Neural progenitor cell (in vitro differentiated cells): Measurements from ENCODE around the gene GPS1. TPM values are rescaled to one million over a fixed set of nuclear protein-coding genes. Genes with fewer than 3 reads are reported as not detected.

Experiments used
- DNase-seq: peaks from one replicate; pipeline ENCODE4 v3.0.0-alpha.2; 2016; ENCODE audit warnings: low spot score
- H2AFZ ChIP-seq: fragments of 200-600 bp; sonication (generic); replicated peaks from 2 replicates; pipeline ENCODE4 v1.6.1; 2016; ENCODE audit warnings: antibody characterized with exemption
- H3F3A ChIP-seq: fragments of 200-600 bp; sonication (generic); 2 replicates; pipeline ENCODE4 v1.6.1; 2016; ENCODE audit warnings: antibody characterized with exemption, low read depth
- H3K27ac ChIP-seq: fragments of 200-600 bp; sonication (generic); 2 replicates; pipeline ENCODE4 v1.5.1; 2016; ENCODE audit warnings: mild to moderate bottlenecking
- H3K27me3 ChIP-seq: fragments of 200-600 bp; sonication (generic); 2 replicates; pipeline ENCODE4 v1.6.1; 2016; ENCODE audit warnings: mild to moderate bottlenecking, moderate library complexity
- H3K36me3 ChIP-seq: fragments of 200-600 bp; sonication (generic); 2 replicates; pipeline ENCODE4 v1.5.1; 2016
- H3K4me1 ChIP-seq: fragments of 200-600 bp; sonication (generic); 2 replicates; pipeline ENCODE4 v1.6.1; 2016; ENCODE audit warnings: mixed run types
- H3K4me2 ChIP-seq: fragments of 200-600 bp; sonication (generic); 2 replicates; pipeline ENCODE4 v1.6.1; 2016
- H3K4me3 ChIP-seq: fragments of 200-600 bp; sonication (generic); 2 replicates; pipeline ENCODE4 v1.5.1; 2016
- H3K79me2 ChIP-seq: fragments of 200-600 bp; sonication (generic); 2 replicates; pipeline ENCODE4 v1.6.1; 2016; ENCODE audit warnings: low read depth
- H3K9ac ChIP-seq: fragments of 200-600 bp; sonication (generic); 2 replicates; pipeline ENCODE4 v1.6.1; 2016
- H3K9me3 ChIP-seq: fragments of 200-600 bp; sonication (generic); 2 replicates; pipeline ENCODE4 v1.5.1; 2016; ENCODE audit warnings: low read depth
- H4K20me1 ChIP-seq: fragments of 200-600 bp; sonication (generic); 2 replicates; pipeline ENCODE4 v1.6.1; 2016; ENCODE audit warnings: low read depth
- H3K27ac Mint-ChIP-seq: 3 replicates; pipeline ENCODE4 v1.8.0; 2021; ENCODE audit warnings: mixed read lengths
- H3K27me3 Mint-ChIP-seq: 2 replicates; pipeline ENCODE4 v1.8.0; 2022; ENCODE audit warnings: low read depth, mild to moderate bottlenecking, inconsistent platforms, moderate library complexity, mixed read lengths; ENCODE audit not compliant: insufficient read depth
- H3K36me3 Mint-ChIP-seq: 3 replicates; pipeline ENCODE4 v1.8.0; 2021; ENCODE audit warnings: mixed read lengths
- H3K4me1 Mint-ChIP-seq: 3 replicates; pipeline ENCODE4 v1.8.0; 2021; ENCODE audit warnings: mixed read lengths
- H3K4me3 Mint-ChIP-seq: 3 replicates; pipeline ENCODE4 v1.8.0; 2021; ENCODE audit warnings: mild to moderate bottlenecking, moderate library complexity, mixed read lengths
- H3K9me3 Mint-ChIP-seq: 3 replicates; pipeline ENCODE4 v1.8.0; 2020; ENCODE audit warnings: mixed read lengths
- EZH2 ChIP-seq: fragments of 200-600 bp; sonication (generic); IDR thresholded peaks from 2 replicates; pipeline ENCODE4 v1.6.1; 2017; ENCODE audit warnings: antibody characterized with exemption, mild to moderate bottlenecking, moderate library complexity
- EZH2phosphoT487 ChIP-seq: fragments of 200-600 bp; sonication (generic); IDR thresholded peaks from 2 replicates; pipeline ENCODE4 v1.6.1; 2017; ENCODE audit warnings: antibody characterized with exemption
- total RNA-seq: library from RNA; depleted of rRNA; stranded (reverse); fragments of >200 nt; gene quantifications from 2 replicates; pipeline ENCODE4 v1.2.3, GENCODE V29; 2015; ENCODE audit warnings: low replicate concordance
- TF ChIP-seq, protein P1 (sequence below): fragments of 200-600 bp; sonication (generic); IDR thresholded peaks from 2 replicates; pipeline ENCODE4 v1.5.1; 2017; ENCODE audit warnings: antibody characterized with exemption, mild to moderate bottlenecking

Gene GPS1
- total RNA-seq, 1 donor from 2014 or later = 86.6 TPM

DNA sequence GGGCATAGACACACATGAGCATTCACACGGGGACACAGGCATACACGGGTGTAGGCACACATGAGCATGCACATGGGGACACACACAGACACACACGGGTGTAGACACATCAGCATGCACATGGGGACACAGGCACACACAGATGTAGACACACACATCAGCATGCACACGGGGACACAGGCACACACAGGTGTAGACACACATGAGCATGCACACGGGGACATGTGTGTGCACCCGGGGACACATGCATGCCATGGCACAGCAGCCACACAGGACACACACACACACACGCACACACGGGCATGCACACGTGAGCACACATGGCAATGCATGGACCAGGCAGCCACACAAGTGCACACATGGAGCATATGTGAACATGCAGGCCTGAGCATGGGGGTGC lies 9.0 kb upstream of the GPS1 start:
- H3K4me2 ChIP-seq = no peak overlapping the region
- no peaks in the 10 kb centered on the region for H3K36me3 ChIP-seq
- peak overlapping the region; percentile 33 for H3K4me3 Mint-ChIP-seq
- no peak overlapping the region for H3K4me3 ChIP-seq
- peaks cover 12% of the 10 kb centered on the region for H3K27me3 Mint-ChIP-seq
- peaks cover 8% of the 10 kb centered on the region for H3F3A ChIP-seq
- H3K27ac Mint-ChIP-seq = peak overlapping the region; percentile 21
- peaks cover 5% of the 10 kb centered on the region for H3K36me3 Mint-ChIP-seq
- no peaks in the 10 kb centered on the region for H3K4me1 ChIP-seq
- H3K79me2 ChIP-seq = no peaks in the 10 kb centered on the region
- H3K9ac ChIP-seq = no peak overlapping the region
- H3K27me3 ChIP-seq = no peaks in the 10 kb centered on the region
- TF ChIP-seq EZH2 (no peak), EZH2phosphoT487 (no peak)
- TF ChIP-seq, protein P1, sequence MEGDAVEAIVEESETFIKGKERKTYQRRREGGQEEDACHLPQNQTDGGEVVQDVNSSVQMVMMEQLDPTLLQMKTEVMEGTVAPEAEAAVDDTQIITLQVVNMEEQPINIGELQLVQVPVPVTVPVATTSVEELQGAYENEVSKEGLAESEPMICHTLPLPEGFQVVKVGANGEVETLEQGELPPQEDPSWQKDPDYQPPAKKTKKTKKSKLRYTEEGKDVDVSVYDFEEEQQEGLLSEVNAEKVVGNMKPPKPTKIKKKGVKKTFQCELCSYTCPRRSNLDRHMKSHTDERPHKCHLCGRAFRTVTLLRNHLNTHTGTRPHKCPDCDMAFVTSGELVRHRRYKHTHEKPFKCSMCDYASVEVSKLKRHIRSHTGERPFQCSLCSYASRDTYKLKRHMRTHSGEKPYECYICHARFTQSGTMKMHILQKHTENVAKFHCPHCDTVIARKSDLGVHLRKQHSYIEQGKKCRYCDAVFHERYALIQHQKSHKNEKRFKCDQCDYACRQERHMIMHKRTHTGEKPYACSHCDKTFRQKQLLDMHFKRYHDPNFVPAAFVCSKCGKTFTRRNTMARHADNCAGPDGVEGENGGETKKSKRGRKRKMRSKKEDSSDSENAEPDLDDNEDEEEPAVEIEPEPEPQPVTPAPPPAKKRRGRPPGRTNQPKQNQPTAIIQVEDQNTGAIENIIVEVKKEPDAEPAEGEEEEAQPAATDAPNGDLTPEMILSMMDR = no peak
- H2AFZ ChIP-seq = no peak overlapping the region
- no peak overlapping the region for H3K27ac ChIP-seq
- peaks cover 9% of the 10 kb centered on the region for H3K9me3 Mint-ChIP-seq
- H3K4me1 Mint-ChIP-seq = peaks cover 27% of the 10 kb centered on the region
- H4K20me1 ChIP-seq = no peaks in the 10 kb centered on the region
- no peaks in the 10 kb centered on the region for H3K9me3 ChIP-seq
- no peak for DNase-seq

DNA sequence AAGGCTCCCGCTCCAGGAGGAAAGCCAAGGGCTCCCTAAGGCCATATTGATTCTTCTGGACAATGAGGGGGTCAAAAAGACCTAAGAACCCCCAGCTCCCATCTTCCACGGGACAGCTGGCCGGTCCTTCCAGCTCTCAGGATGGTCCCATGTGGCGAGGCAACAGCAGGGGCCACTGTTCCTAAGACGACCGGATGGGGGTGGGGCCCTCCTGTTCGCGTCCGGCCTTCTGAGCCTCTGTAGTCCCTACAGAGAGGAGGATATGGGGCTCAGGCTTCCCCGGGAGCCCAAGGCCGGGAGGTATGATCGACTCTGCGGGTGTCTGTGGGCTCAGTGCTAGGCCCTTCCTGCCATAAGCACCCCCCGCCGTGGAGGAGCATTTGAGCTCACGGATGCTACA lies 8.2 kb upstream of the GPS1 start:
- Histone ChIP-seq H3F3A (peaks cover 3% of the 10 kb centered on the region), H3K4me1 (no peaks in the 10 kb centered on the region), H3K36me3 (no peaks in the 10 kb centered on the region), H3K4me2 (no peak overlapping the region), H3K79me2 (no peaks in the 10 kb centered on the region), H3K9me3 (no peaks in the 10 kb centered on the region), H2AFZ (peak overlapping the region; percentile 89), H3K4me3 (no peak overlapping the region), H3K9ac (no peak overlapping the region), H4K20me1 (no peaks in the 10 kb centered on the region), H3K27ac (no peak overlapping the region), H3K27me3 (no peaks in the 10 kb centered on the region)
- Mint-ChIP-seq H3K4me1 (peaks cover 24% of the 10 kb centered on the region), H3K4me3 (no peak overlapping the region), H3K27ac (no peak overlapping the region), H3K27me3 (peaks cover 6% of the 10 kb centered on the region), H3K36me3 (peaks cover 6% of the 10 kb centered on the region), H3K9me3 (peaks cover 9% of the 10 kb centered on the region)
- TF ChIP-seq, protein P1 = no peak
- TF ChIP-seq EZH2phosphoT487 (no peak), EZH2 (no peak)
- no peak for DNase-seq

DNA sequence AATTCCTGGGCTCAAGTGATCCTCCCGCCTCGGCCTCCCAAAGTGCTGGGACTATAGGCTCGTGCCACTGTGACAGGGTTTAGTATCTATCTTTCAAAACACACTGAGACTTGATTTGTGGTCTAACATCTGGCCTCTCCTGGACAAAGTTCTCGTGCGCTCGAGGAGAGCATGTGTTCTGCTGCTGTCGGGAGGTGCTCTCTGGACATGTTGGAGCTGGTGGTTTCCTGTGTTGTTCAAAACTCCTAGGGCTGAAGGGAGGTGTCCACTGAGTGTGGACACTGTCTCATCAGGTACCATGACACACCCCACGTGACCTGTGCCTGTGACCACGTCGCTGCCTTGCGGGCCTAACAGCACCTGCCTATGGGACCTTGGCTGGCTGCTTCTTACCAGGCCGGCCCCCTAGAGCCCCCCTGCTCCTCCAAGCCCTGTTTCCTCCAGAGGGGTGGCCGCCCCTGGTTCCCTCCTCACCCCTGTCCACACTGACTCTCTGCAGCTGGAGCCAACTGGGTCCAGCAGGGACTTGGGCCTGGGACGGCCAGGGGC lies 5.7 kb upstream of the GPS1 start:
- no peaks in the 10 kb centered on the region for H4K20me1 ChIP-seq
- H3K36me3 Mint-ChIP-seq = peaks cover 6% of the 10 kb centered on the region
- H3K79me2 ChIP-seq = no peaks in the 10 kb centered on the region
- H3K27me3 ChIP-seq = no peaks in the 10 kb centered on the region
- H3K9me3 ChIP-seq = no peaks in the 10 kb centered on the region
- no peak overlapping the region for H3K4me3 Mint-ChIP-seq
- TF ChIP-seq, protein P1 = no peak
- TF ChIP-seq EZH2 = no peak
- no peak for TF ChIP-seq EZH2phosphoT487
- no peak overlapping the region for H3K4me2 ChIP-seq
- no peak overlapping the region for H3K27ac ChIP-seq
- no peaks in the 10 kb centered on the region for H3K36me3 ChIP-seq
- peaks cover 17% of the 10 kb centered on the region for H3K4me1 Mint-ChIP-seq
- no peaks in the 10 kb centered on the region for H3K4me1 ChIP-seq
- no peak overlapping the region for H3K9ac ChIP-seq
- peak overlapping the region; percentile 57 for H3K27ac Mint-ChIP-seq
- H2AFZ ChIP-seq = no peak overlapping the region
- no peak for DNase-seq
- H3K9me3 Mint-ChIP-seq = peaks cover 6% of the 10 kb centered on the region
- H3K27me3 Mint-ChIP-seq = peaks cover 4% of the 10 kb centered on the region
- no peak overlapping the region for H3K4me3 ChIP-seq
- peaks cover 3% of the 10 kb centered on the region for H3F3A ChIP-seq
